ENCODE measurements around the gene PSME3IP1. TPM values are rescaled to one million over a fixed set of nuclear protein-coding genes. Genes with fewer than 3 reads are reported as not detected.

The PSME3IP1 gene
- total RNA-seq, 1 experiment from 2014 or later = 45.6 TPM

GRCh38 chr16:57140931-57141668, 44.7 kb downstream of the PSME3IP1 start:
- H3F3A ChIP-seq (ENCODE audit: low read length, unreplicated experiment) = no peaks in the 10 kb centered on the region
- DNase-seq (no peak), ATAC-seq (no peak)
- H4K20me1 ChIP-seq (ENCODE audit: low read length) = no peaks in the 10 kb centered on the region
- no peak overlapping the region for H3K4me3 ChIP-seq (ENCODE audit: low read length)
- H3K36me3 ChIP-seq (ENCODE audit: low read depth, low read length) = no peaks in the 10 kb centered on the region
- H3K4me2 ChIP-seq (ENCODE audit: low read length) = no peak overlapping the region
- H3K27ac ChIP-seq (ENCODE audit: low read length) = no peak overlapping the region
- TF ChIP-seq EZH2phosphoT487 (IDR thresholded peaks at IDR 0.05; ENCODE audit: borderline replicate concordance, low read length) (no peak), EZH2 (IDR thresholded peaks at IDR 0.05; ENCODE audit: low read length, unreplicated experiment) (no peak), CTCF (conservative IDR thresholded peaks at IDR 0.05; ENCODE audit: low read depth, low read length) (no peak)
- no peaks in the 10 kb centered on the region for H3K9me3 ChIP-seq (ENCODE audit: low read length)
- no peaks in the 10 kb centered on the region for H3K27me3 ChIP-seq (ENCODE audit: low read length)
- no peak overlapping the region for H3K9ac ChIP-seq (ENCODE audit: low read length)
- no peak overlapping the region for H2AFZ ChIP-seq (ENCODE audit: low read length)
- no TSS peak for BruUV-seq (replicated peaks)
- no peaks in the 10 kb centered on the region for H3K9me2 ChIP-seq (replicated peaks; ENCODE audit: low read length)
- no peaks in the 10 kb centered on the region for H3K4me1 ChIP-seq (ENCODE audit: insufficient read depth, low read length)
- intact Hi-C loops (cut with micrococcal nuclease) = no loop called here
- ChIA-PET CTCF (no interaction called here), POLR2A (ENCODE audit: unreplicated experiment) (no interaction called here)
- no peaks in the 10 kb centered on the region for H3K79me2 ChIP-seq (ENCODE audit: low read length)

GRCh38 chr16:57138281-57138935, 47.4 kb downstream of the PSME3IP1 start:
- H4K20me1 ChIP-seq (ENCODE audit: low read length) = no peaks in the 10 kb centered on the region
- DNase-seq (no peak), ATAC-seq (no peak)
- no peak overlapping the region for H3K27ac ChIP-seq (ENCODE audit: low read length)
- H3K4me1 ChIP-seq (ENCODE audit: insufficient read depth, low read length) = no peaks in the 10 kb centered on the region
- H2AFZ ChIP-seq (ENCODE audit: low read length) = no peak overlapping the region
- H3K4me2 ChIP-seq (ENCODE audit: low read length) = no peak overlapping the region
- no peaks in the 10 kb centered on the region for H3K9me2 ChIP-seq (replicated peaks; ENCODE audit: low read length)
- H3K9me3 ChIP-seq (ENCODE audit: low read length) = no peaks in the 10 kb centered on the region
- no TSS peak for BruUV-seq (replicated peaks)
- ChIA-PET POLR2A (ENCODE audit: unreplicated experiment) (no interaction called here), CTCF (no interaction called here)
- H3K79me2 ChIP-seq (ENCODE audit: low read length) = no peaks in the 10 kb centered on the region
- no peak overlapping the region for H3K4me3 ChIP-seq (ENCODE audit: low read length)
- H3F3A ChIP-seq (ENCODE audit: low read length, unreplicated experiment) = no peaks in the 10 kb centered on the region
- H3K9ac ChIP-seq (ENCODE audit: low read length) = no peak overlapping the region
- H3K36me3 ChIP-seq (ENCODE audit: low read depth, low read length) = no peaks in the 10 kb centered on the region
- TF ChIP-seq EZH2 (IDR thresholded peaks at IDR 0.05; ENCODE audit: low read length, unreplicated experiment) (no peak), EZH2phosphoT487 (IDR thresholded peaks at IDR 0.05; ENCODE audit: borderline replicate concordance, low read length) (no peak), CTCF (conservative IDR thresholded peaks at IDR 0.05; ENCODE audit: low read depth, low read length) (no peak)
- intact Hi-C loops (cut with micrococcal nuclease) = no loop called here
- no peaks in the 10 kb centered on the region for H3K27me3 ChIP-seq (ENCODE audit: low read length)

All from PC-3 (cell line).